IMR-90 (cell line): Measurements from ENCODE around the gene ZNF527. TPM values are rescaled to one million over a fixed set of nuclear protein-coding genes. Genes with fewer than 3 reads are reported as not detected.
A peak's percentile ranks its signal among the peaks of the same experiment; 100 is the strongest.

ENCODE experiments used
- ATAC-seq: fragments of 200-7000 bp; cut with Tn5 transposase; 2 replicates; pipeline ENCODE4 v1.9.1; 2020; ENCODE audit warnings: low read depth, mild to moderate bottlenecking, moderate library complexity
- Bru-seq: library from RNA; stranded (reverse); fragments of 400-500 nt; gene quantifications from one replicate; lab custom pipeline; 2021; lab: Mats Ljungman, UMichigan
- BruChase-seq, 2 experiments: library from RNA; stranded (reverse); fragments of 400-500 nt; gene quantifications; one replicate each; lab custom pipeline; 2021; lab: Mats Ljungman, UMichigan
- BruUV-seq: library from RNA; stranded (reverse); fragments of 400-500 nt; replicated peaks from 2 replicates; lab custom pipeline; 2021; lab: Mats Ljungman, UMichigan
- CTCF ChIA-PET: fragments of 300-600 bp; formaldehyde crosslinking; extraction: SDS; loops from one replicate; lab custom pipeline; 2021; ENCODE audit warnings: antibody characterized with exemption; lab: Yijun Ruan, JAX
- POLR2A ChIA-PET: fragments of 300-600 bp; sonication (Branson Sonifier 250); formaldehyde crosslinking; loops from one replicate; lab custom pipeline; 2022; ENCODE audit warnings: antibody characterized with exemption; ENCODE audit not compliant: unreplicated experiment; lab: Charles Lee
- DNase-seq: peaks from one replicate; pipeline ENCODE4 v3.0.0; 2013
- H2AFZ ChIP-seq: replicated peaks from 2 replicates; pipeline ENCODE3; 2013; ENCODE audit warnings: low read length, mild to moderate bottlenecking; ENCODE audit not compliant: poor library complexity
- H2AK5ac ChIP-seq: 2 replicates; pipeline ENCODE4 v1.6.1; 2013; ENCODE audit warnings: low read depth, low read length, inconsistent platforms
- H2AK9ac ChIP-seq: replicated peaks from 2 replicates; pipeline ENCODE3; 2013; ENCODE audit warnings: mild to moderate bottlenecking, low read depth, low read length, moderate library complexity; ENCODE audit not compliant: poor library complexity
- H2BK120ac ChIP-seq: 2 replicates; pipeline ENCODE4 v1.6.1; 2013; ENCODE audit warnings: low read depth, low read length, inconsistent platforms
- H2BK15ac ChIP-seq: 3 replicates; pipeline ENCODE4 v1.6.1; 2013; ENCODE audit warnings: low read depth, low read length, inconsistent platforms
- H2BK20ac ChIP-seq: 2 replicates; pipeline ENCODE4 v1.6.1; 2013; ENCODE audit warnings: low read depth, mild to moderate bottlenecking, inconsistent platforms, low read length, moderate library complexity
- H2BK5ac ChIP-seq: 2 replicates; pipeline ENCODE4 v1.6.1; 2013; ENCODE audit warnings: mild to moderate bottlenecking, low read depth, low read length, inconsistent platforms; ENCODE audit not compliant: poor library complexity, severe bottlenecking
- H3K14ac ChIP-seq: replicated peaks from 2 replicates; pipeline ENCODE4 v1.6.1; 2013; ENCODE audit warnings: low read depth, low read length, inconsistent platforms
- H3K18ac ChIP-seq: 2 replicates; pipeline ENCODE4 v1.6.1; 2013; ENCODE audit warnings: low read depth, low read length, control low read depth
- H3K23ac ChIP-seq: 2 replicates; pipeline ENCODE4 v1.6.1; 2013; ENCODE audit warnings: low read depth, low read length, inconsistent platforms
- H3K27ac ChIP-seq: 2 replicates; pipeline ENCODE4 v1.5.1; 2013; ENCODE audit warnings: mild to moderate bottlenecking, control low read depth, low read length; ENCODE audit not compliant: insufficient read depth
- H3K27me3 ChIP-seq: 2 replicates; pipeline ENCODE4 v1.6.1; 2013; ENCODE audit warnings: low read length; ENCODE audit not compliant: control insufficient read depth, insufficient read depth
- H3K36me3 ChIP-seq: 2 replicates; pipeline ENCODE4 v1.6.1; 2013; ENCODE audit warnings: low read length, mixed read lengths; ENCODE audit not compliant: control insufficient read depth, insufficient read depth
- H3K4ac ChIP-seq: 2 replicates; pipeline ENCODE4 v1.6.1; 2013; ENCODE audit warnings: low read depth, low read length, inconsistent platforms
- H3K4me1 ChIP-seq: 2 replicates; pipeline ENCODE4 v1.6.1; 2013; ENCODE audit warnings: low read length, mixed read lengths; ENCODE audit not compliant: control insufficient read depth, insufficient read depth
- H3K4me2 ChIP-seq: 2 replicates; pipeline ENCODE4 v1.6.1; 2013; ENCODE audit warnings: low read depth, mild to moderate bottlenecking, control low read depth, low read length, moderate library complexity
- H3K4me3 ChIP-seq: 2 replicates; pipeline ENCODE4 v1.5.1; 2013; ENCODE audit warnings: low read depth, mild to moderate bottlenecking, control low read depth, low read length, moderate library complexity; ENCODE audit not compliant: insufficient read depth
- H3K56ac ChIP-seq: 2 replicates; pipeline ENCODE4 v1.6.1; 2013; ENCODE audit warnings: low read length, inconsistent platforms; ENCODE audit not compliant: insufficient read depth; ENCODE audit errors: extremely low read depth
- H3K79me1 ChIP-seq, 2 experiments: 2 replicates each; pipeline ENCODE4 v1.6.1; 2013; ENCODE audit warnings: low read length in 2 of 2, inconsistent platforms in 1 of 2, low read depth in 1 of 2
- H3K9ac ChIP-seq: 2 replicates; pipeline ENCODE4 v1.6.1; 2013; ENCODE audit warnings: low read depth, low read length, control low read depth
- H3K9me1 ChIP-seq: 2 replicates; pipeline ENCODE4 v1.6.1; 2013; ENCODE audit warnings: low read length, inconsistent platforms; ENCODE audit not compliant: insufficient read depth
- H3K9me3 ChIP-seq: 2 replicates; pipeline ENCODE4 v1.6.1; 2013; ENCODE audit warnings: low read length; ENCODE audit not compliant: control insufficient read depth, insufficient read depth
- H4K20me1 ChIP-seq: 2 replicates; pipeline ENCODE4 v1.6.1; 2013; ENCODE audit warnings: low read length, inconsistent platforms; ENCODE audit not compliant: insufficient read depth
- H4K5ac ChIP-seq: 2 replicates; pipeline ENCODE4 v1.6.1; 2013; ENCODE audit warnings: mild to moderate bottlenecking, low read depth, low read length, control low read depth
- H4K8ac ChIP-seq, 2 experiments: 2 replicates each; pipeline ENCODE4 v1.6.1; 2013; ENCODE audit warnings: low read depth in 2 of 2, low read length in 2 of 2, control low read depth in 1 of 2, inconsistent platforms in 1 of 2
- H4K91ac ChIP-seq: 2 replicates; pipeline ENCODE4 v1.6.1; 2013; ENCODE audit warnings: low read depth, low read length, inconsistent platforms; ENCODE audit not compliant: insufficient read depth
- CEBPB ChIP-seq: IDR thresholded peaks from 2 replicates; pipeline ENCODE4 v1.6.1; 2012; ENCODE audit warnings: low read depth, low read length, improper control_type of control experiment
- CHD1 ChIP-seq: IDR thresholded peaks from 2 replicates; pipeline ENCODE4 v1.6.1; 2012; ENCODE audit warnings: low read depth, low read length, improper control_type of control experiment
- FOS ChIP-seq: fragments of 150-350 bp; IDR thresholded peaks from 2 replicates; pipeline ENCODE4 v1.6.1; 2016; ENCODE audit warnings: low read depth, low read length
- MAFK ChIP-seq: IDR thresholded peaks from 2 replicates; pipeline ENCODE4 v1.6.1; 2012; ENCODE audit warnings: low read depth, low read length, improper control_type of control experiment
- MAZ ChIP-seq: IDR thresholded peaks from 2 replicates; pipeline ENCODE4 v1.6.1; 2012; ENCODE audit warnings: low read depth, mild to moderate bottlenecking, low read length, improper control_type of control experiment, moderate library complexity, borderline replicate concordance
- MXI1 ChIP-seq: IDR thresholded peaks from 2 replicates; pipeline ENCODE4 v1.6.1; 2012; ENCODE audit warnings: low read depth, mild to moderate bottlenecking, low read length, moderate library complexity, borderline replicate concordance
- POLR2A ChIP-seq: IDR thresholded peaks from 2 replicates; pipeline ENCODE4 v1.6.1; 2012; ENCODE audit warnings: mild to moderate bottlenecking, low read depth, low read length
- RAD21 ChIP-seq: IDR thresholded peaks from 2 replicates; pipeline ENCODE4 v1.6.1; 2012; ENCODE audit warnings: low read length, improper control_type of control experiment
- RCOR1 ChIP-seq: IDR thresholded peaks from 2 replicates; pipeline ENCODE4 v1.6.1; 2012; ENCODE audit warnings: mild to moderate bottlenecking, low read length, improper control_type of control experiment; ENCODE audit not compliant: insufficient replicate concordance
- RFX5 ChIP-seq: IDR thresholded peaks from 2 replicates; pipeline ENCODE4 v1.8.0; 2012; ENCODE audit warnings: low read depth, mild to moderate bottlenecking, low read length, moderate library complexity
- WGBS, 2 experiments: methylation state at CpG; one replicate each; pipeline versions ENCODE4 v1.1.5 to v1.1.7; 2013; ENCODE audit warnings: missing lambda C conversion rate in 2 of 2; ENCODE audit not compliant: insufficient read length in 1 of 2; ENCODE audit errors: extremely low coverage in 2 of 2; 5-methylcytosine and 5-hydroxymethylcytosine counted together
- dilution Hi-C: fragments of 300-500 bp; cut with HindIII; formaldehyde crosslinking; loops from one replicate; pipeline ENCODE4 v1.14.3; 2018; ENCODE audit warnings: low sequenced_read_pairs; ENCODE audit not compliant: unreplicated experiment
- in situ Hi-C: fragments of 300-500 bp; cut with MboI; formaldehyde crosslinking; loops from 3 replicates; pipeline ENCODE4 v1.14.3; 2019; ENCODE audit warnings: low sequenced_read_pairs, inconsistent platforms, mixed read lengths
- intact Hi-C: fragments of 100-400 bp; cut with micrococcal nuclease; formaldehyde crosslinking; loops from 2 replicates; pipeline ENCODE4 v1.10.0; 2022
- long read RNA-seq: library from polyadenylated mRNA; unstranded; transcript quantifications from one replicate; pipeline ENCODE4 v2.0.0, GENCODE V29; 2021; ENCODE audit not compliant: unreplicated experiment
- polyA plus RNA-seq, 3 experiments: library from polyadenylated mRNA; depleted of rRNA; stranded (reverse); fragments of >200 nt; gene quantifications; 2 replicates each; pipeline ENCODE4 v1.2.3, GENCODE V29; 2012; ENCODE audit warnings: low replicate concordance in 1 of 3
- total RNA-seq: library from RNA; depleted of rRNA; stranded (reverse); fragments of >200 nt; gene quantifications from 2 replicates; pipeline ENCODE4 v1.2.3, GENCODE V29; 2012; rRNA removed
- TF ChIP-seq, protein P1 (sequence below): conservative IDR thresholded peaks from 2 replicates; pipeline ENCODE4 v1.5.1; 2012; ENCODE audit warnings: mild to moderate bottlenecking, low read depth, low read length, improper control_type of control experiment
- TF ChIP-seq, protein P2 (sequence below): fragments of 150-350 bp; IDR thresholded peaks from 2 replicates; pipeline ENCODE4 v1.6.1; 2017; ENCODE audit warnings: mild to moderate bottlenecking, antibody characterized with exemption, low read length, low read depth

Gene ZNF527
- total RNA-seq (3.6 and 5.0 TPM in 2 replicates), polyA plus RNA-seq (2012; rRNA removed) (1.5 and 1.9 TPM in 2 replicates), Bru-seq, nascent RNA (percentile 58 among the genes with signal in this experiment), BruChase-seq, experiment 1, labeled RNA remaining after a 6-hour chase (percentile 62 among the genes with signal in this experiment), BruChase-seq, experiment 2, labeled RNA remaining after a 2-hour chase (percentile 64 among the genes with signal in this experiment)
- 0.42 and 1.0 TPM in 2 replicates for polyA plus RNA-seq (2012; cell fraction: cytosol; rRNA removed)
- polyA plus RNA-seq (2012; cell fraction: nucleus; rRNA removed; ENCODE audit: low replicate concordance) = 1.5 and 5.0 TPM in 2 replicates
- long read RNA-seq, partial matches to known transcripts = 0 of 1 reads
- long read RNA-seq, other reads (novel, unspliced or antisense) = 0 of 1 reads

- Histone ChIP-seq H3K9me3 (peaks cover 5% of the 10 kb centered on the region; the same call in 1 of the 2 replicates), H3K9me1 (no peaks in the 10 kb centered on the region), H4K91ac (peak within 1 kb of the TSS; percentile 48), H3K36me3 (peaks cover 13% of the 10 kb centered on the region), H3K79me1 (peaks cover 7 to 12% of the 10 kb centered on the region in 2 experiments), H4K5ac (peak within 1 kb of the TSS; percentile 58), H2AK5ac (peak within 1 kb of the TSS; percentile 11; the same call in 1 of the 2 replicates), H2BK15ac (no peak within 1 kb of the TSS), H3K14ac (peak within 1 kb of the TSS; percentile 84), H3K4me1 (no peaks in the 10 kb centered on the region), H4K20me1 (no peaks in the 10 kb centered on the region), H3K18ac (peak within 1 kb of the TSS; percentile 1; the same call in 1 of the 2 replicates), H3K4ac (peak within 1 kb of the TSS; percentile 72), H2BK20ac (no peak within 1 kb of the TSS), H3K27me3 (no peaks in the 10 kb centered on the region), H2AK9ac (peak within 1 kb of the TSS; percentile 73), H3K4me2 (peak within 1 kb of the TSS; percentile 77), H3K56ac (peak within 1 kb of the TSS; percentile 82; the same call in 1 of the 2 replicates), H2AFZ (peak within 1 kb of the TSS; percentile 100), H2BK120ac (0 out of 2 replicates have a peak within 1 kb of the TSS, but pooled peaks have one; percentile 22), H4K8ac (peak within 1 kb of the TSS; percentile 77 to 97), H3K23ac (peak within 1 kb of the TSS; percentile 74), H3K4me3 (peak within 1 kb of the TSS; percentile 74), H2BK5ac (peak within 1 kb of the TSS; percentile 46), H3K9ac (peak within 1 kb of the TSS; percentile 82), H3K27ac (peak within 1 kb of the TSS; percentile 51)
- TF ChIP-seq, protein P1, sequence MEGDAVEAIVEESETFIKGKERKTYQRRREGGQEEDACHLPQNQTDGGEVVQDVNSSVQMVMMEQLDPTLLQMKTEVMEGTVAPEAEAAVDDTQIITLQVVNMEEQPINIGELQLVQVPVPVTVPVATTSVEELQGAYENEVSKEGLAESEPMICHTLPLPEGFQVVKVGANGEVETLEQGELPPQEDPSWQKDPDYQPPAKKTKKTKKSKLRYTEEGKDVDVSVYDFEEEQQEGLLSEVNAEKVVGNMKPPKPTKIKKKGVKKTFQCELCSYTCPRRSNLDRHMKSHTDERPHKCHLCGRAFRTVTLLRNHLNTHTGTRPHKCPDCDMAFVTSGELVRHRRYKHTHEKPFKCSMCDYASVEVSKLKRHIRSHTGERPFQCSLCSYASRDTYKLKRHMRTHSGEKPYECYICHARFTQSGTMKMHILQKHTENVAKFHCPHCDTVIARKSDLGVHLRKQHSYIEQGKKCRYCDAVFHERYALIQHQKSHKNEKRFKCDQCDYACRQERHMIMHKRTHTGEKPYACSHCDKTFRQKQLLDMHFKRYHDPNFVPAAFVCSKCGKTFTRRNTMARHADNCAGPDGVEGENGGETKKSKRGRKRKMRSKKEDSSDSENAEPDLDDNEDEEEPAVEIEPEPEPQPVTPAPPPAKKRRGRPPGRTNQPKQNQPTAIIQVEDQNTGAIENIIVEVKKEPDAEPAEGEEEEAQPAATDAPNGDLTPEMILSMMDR = no peak
- TF ChIP-seq MAFK = no peak
- peak; percentile 71; the same call in 1 of the 2 replicates for TF ChIP-seq MAZ
- no peak for TF ChIP-seq CEBPB
- no peak for TF ChIP-seq RCOR1
- TF ChIP-seq RFX5 = no peak
- TF ChIP-seq POLR2A = peak; percentile 68; the same call in 1 of the 2 replicates
- TF ChIP-seq, protein P2, sequence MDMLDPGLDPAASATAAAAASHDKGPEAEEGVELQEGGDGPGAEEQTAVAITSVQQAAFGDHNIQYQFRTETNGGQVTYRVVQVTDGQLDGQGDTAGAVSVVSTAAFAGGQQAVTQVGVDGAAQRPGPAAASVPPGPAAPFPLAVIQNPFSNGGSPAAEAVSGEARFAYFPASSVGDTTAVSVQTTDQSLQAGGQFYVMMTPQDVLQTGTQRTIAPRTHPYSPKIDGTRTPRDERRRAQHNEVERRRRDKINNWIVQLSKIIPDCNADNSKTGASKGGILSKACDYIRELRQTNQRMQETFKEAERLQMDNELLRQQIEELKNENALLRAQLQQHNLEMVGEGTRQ = peak; percentile 60
- TF ChIP-seq MXI1 = no peak; the same call in 1 of the 2 replicates
- TF ChIP-seq RAD21 = no peak
- TF ChIP-seq CHD1 = no peak
- TF ChIP-seq FOS = no peak
- ChIA-PET CTCF (no interaction called here), POLR2A (interaction anchor here (0.8 kb wide), 1 partner anchor 284 kb away, joined by 3 read pairs; the partner anchor contains the start of gene ZFP30)
- BruUV-seq = TSS peak; percentile 54
- 0% methylated on average over 12 of the region's 58 CpGs; no CpG with 5 or more reads in 1 of the 2 experiments for WGBS, 2 experiments
- peak; percentile 96 for DNase-seq
- in situ Hi-C loops (no loop called here), intact Hi-C loops (loop anchor here (5.0 kb wide), 1 partner anchor 154 kb away; the partner anchor contains the start of gene ZNF383), dilution Hi-C loops (no loop called here)
- ATAC-seq = peak; percentile 99
Measured at GRCh38 chr19:37370880-37371661, at the start of gene ZNF527. Gene ZNF527, plus strand, starts transcription at chr19:37371099. Its CDS starts 3,100 bp downstream, at chr19:37374199.
